ENCODE results near the gene ADCY9. TPM values are rescaled to one million over a fixed set of nuclear protein-coding genes. Genes with fewer than 3 reads are reported as not detected.

The ADCY9 gene
- total RNA-seq, 4 donors from 2014 or later: 19.0 to 32.7 (median 29.6) TPM

DNA sequence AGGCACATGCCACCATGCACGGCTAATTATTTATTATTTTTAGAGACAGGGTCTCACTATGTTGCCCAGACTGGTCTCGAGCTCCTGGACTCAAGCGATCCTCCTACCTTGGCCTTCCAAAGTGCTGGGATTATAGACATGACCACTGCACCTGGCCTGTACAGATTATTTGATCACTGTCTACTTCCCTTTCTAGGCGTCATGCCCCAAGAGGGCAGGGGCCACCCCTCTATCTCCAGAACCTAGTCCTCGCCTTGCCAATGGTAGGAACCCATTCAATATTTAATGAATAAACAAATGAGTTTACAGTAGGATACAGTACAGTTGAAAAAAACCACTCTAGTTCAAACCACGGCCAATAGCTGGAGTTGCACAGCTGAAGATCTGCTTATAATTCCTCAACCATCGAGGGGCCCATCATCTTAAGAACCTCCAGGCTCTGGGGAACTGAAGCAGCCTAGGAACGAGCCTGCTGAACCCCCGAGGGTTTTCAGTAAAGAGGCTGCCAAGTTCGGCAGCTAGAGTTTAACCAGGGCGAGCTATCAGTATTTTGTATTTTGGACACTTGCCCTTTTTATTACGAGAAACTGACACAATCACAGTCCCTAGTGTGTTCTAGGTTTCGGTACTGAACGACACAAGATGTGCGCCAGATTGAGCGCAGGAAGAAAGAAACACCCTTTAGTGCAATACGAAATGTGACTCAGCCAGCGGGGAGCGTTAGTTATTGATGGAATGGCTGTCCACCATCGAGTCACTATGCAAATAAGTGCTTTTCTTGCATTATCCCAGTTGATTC, 14.6 kb downstream of the ADCY9 start:
- TF ChIP-seq, protein P1, sequence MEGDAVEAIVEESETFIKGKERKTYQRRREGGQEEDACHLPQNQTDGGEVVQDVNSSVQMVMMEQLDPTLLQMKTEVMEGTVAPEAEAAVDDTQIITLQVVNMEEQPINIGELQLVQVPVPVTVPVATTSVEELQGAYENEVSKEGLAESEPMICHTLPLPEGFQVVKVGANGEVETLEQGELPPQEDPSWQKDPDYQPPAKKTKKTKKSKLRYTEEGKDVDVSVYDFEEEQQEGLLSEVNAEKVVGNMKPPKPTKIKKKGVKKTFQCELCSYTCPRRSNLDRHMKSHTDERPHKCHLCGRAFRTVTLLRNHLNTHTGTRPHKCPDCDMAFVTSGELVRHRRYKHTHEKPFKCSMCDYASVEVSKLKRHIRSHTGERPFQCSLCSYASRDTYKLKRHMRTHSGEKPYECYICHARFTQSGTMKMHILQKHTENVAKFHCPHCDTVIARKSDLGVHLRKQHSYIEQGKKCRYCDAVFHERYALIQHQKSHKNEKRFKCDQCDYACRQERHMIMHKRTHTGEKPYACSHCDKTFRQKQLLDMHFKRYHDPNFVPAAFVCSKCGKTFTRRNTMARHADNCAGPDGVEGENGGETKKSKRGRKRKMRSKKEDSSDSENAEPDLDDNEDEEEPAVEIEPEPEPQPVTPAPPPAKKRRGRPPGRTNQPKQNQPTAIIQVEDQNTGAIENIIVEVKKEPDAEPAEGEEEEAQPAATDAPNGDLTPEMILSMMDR (IDR thresholded peaks at IDR 0.05): no peak
- TF ChIP-seq EP300 (IDR thresholded peaks at IDR 0.05): peak in 1 of 2 donors; percentile 68
- TF ChIP-seq POLR2A (IDR thresholded peaks at IDR 0.05): no peak
- WGBS, 2 donors: 75 to 77% methylated on average over 20 of the region's 20 CpGs
- Histone ChIP-seq H3K27me3 (no peaks in the 10 kb centered on the region), H3K4me1 (peaks cover 0 to 32% (median 3%) of the 10 kb centered on the region in 4 donors), H3K36me3 (peaks cover 0 to 35% (median 0%) of the 10 kb centered on the region in 3 donors), H3K4me3 (no peak overlapping the region), H3K27ac (peak overlapping the region in 2 of 4 donors; percentile 13 to 43), H3K9me3 (no peaks in the 10 kb centered on the region)
- peak; percentile 39 to 61 for DNase-seq (ENCODE audit: low spot score in 2 of 2)

DNA sequence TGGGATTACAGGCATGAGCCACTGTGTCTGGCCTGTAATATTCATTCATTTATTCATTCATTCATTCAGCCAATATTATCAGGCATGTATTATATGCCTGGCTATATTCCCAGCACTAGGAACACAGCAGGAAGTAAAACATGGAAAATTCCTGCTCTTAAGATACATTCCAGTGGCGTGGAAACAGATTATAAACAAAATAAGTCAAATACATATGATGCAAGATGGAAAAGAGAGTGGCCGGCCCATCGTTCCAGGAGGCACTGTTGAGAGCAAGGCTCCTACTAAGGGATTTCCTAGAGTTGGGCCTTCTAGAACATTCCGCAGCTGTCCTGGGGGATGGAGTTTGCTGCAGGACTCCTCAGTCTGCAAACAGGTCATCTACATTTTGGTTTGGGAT, 17.7 kb downstream of the ADCY9 start:
- TF ChIP-seq EP300 (IDR thresholded peaks at IDR 0.05): no peak
- TF ChIP-seq, protein P1 (IDR thresholded peaks at IDR 0.05): no peak
- Histone ChIP-seq H3K27ac (no peak overlapping the region), H3K27me3 (no peaks in the 10 kb centered on the region), H3K36me3 (peaks cover 0 to 11% (median 0%) of the 10 kb centered on the region in 3 donors), H3K9me3 (no peaks in the 10 kb centered on the region), H3K4me1 (peaks cover 0 to 44% (median 8%) of the 10 kb centered on the region in 4 donors), H3K4me3 (no peak overlapping the region)
- 83 to 90% methylated on average over 4 of the region's 4 CpGs for WGBS, 2 donors
- no peak for DNase-seq (ENCODE audit: low spot score in 2 of 2)

DNA sequence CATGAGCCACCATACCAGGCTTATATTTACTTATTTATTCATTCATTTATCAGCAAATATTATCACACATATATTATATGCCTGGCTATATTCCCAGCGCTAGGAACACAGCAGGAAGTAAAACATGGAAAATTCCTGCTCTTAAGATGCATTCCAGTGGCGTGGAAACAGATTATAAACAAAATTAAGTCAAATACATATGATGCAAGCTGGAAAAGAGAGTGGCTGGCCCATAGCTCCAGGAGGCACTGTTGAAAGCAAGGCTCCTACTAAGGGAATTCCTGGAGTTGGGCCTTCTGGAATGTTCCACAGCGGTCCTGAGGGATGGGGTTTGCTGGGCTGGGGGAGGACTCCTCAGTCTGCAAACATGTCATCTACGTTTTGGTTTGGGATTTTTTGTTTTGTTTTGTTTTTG, 18.4 kb downstream of the ADCY9 start:
- Histone ChIP-seq H3K27me3 (no peaks in the 10 kb centered on the region), H3K4me3 (no peak overlapping the region), H3K36me3 (peaks cover 0 to 4% (median 0%) of the 10 kb centered on the region in 3 donors), H3K27ac (no peak overlapping the region), H3K4me1 (peaks cover 0 to 51% (median 9%) of the 10 kb centered on the region in 4 donors), H3K9me3 (no peaks in the 10 kb centered on the region)
- 68 to 69% methylated on average over 4 of the region's 4 CpGs for WGBS, 2 donors
- TF ChIP-seq POLR2A (IDR thresholded peaks at IDR 0.05): no peak
- TF ChIP-seq, protein P1 (IDR thresholded peaks at IDR 0.05): no peak
- no peak for TF ChIP-seq EP300 (IDR thresholded peaks at IDR 0.05)
- DNase-seq (ENCODE audit: low spot score in 2 of 2): no peak

DNA sequence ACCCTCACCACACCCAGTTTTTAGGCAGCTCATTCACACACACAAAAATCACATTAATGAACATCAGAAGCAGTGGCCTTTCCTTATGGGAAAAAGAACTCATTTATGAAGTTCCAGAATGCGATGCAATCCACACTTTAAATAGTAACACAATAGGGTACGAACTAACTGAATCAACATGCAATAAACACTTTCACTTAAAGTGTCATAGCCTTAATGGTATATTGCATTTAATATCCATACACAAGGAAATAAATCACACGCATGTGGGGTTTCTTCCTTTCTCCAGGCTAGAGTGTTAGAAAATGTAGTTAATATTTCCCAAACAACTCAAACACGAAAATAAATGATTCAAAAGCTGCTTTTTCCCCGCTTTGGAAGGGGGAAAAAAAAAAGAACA, 19.7 kb downstream of the ADCY9 start:
- Histone ChIP-seq H3K27me3 (no peaks in the 10 kb centered on the region), H3K4me3 (no peak overlapping the region), H3K4me1 (peaks cover 0 to 58% (median 12%) of the 10 kb centered on the region in 4 donors), H3K27ac (no peak overlapping the region), H3K9me3 (no peaks in the 10 kb centered on the region), H3K36me3 (no peaks in the 10 kb centered on the region)
- DNase-seq (ENCODE audit: low spot score in 2 of 2): no peak
- TF ChIP-seq EP300 (IDR thresholded peaks at IDR 0.05): no peak
- TF ChIP-seq, protein P1 (IDR thresholded peaks at IDR 0.05): no peak
- no peak for TF ChIP-seq POLR2A (IDR thresholded peaks at IDR 0.05)
- 28 to 40% methylated on average over 5 of the region's 5 CpGs for WGBS, 2 donors

DNA sequence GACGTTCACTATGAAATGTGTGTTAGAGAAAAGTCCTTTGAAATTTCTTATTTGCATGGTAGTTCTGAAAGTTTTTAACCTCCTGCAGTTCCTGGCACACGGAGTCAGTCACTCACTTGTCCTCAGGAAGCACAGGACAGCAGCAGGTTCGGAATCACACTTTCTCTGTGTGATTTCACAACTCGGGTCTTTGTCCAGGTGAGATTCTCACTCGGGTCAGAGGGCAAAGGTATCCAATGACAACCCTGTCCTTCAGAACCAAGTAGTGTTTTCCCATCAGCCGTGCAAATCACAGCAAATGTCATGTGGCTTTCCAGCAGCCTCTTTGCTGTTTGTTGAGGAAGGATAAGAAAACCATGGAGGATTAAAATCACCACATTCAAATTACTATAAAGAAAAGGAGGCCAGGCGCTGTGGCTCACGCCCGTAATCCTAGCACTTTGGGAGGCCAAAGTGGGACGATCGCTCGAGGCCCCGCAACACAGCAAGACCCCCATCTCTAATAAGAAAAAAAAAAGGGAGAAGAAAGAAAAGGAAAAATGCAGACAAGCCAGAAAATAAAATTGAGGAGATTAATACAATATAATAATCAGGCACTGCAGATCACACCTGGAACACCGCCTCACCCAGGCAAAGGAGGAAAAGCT, 22.0 kb downstream of the ADCY9 start:
- H3K36me3 ChIP-seq: no peaks in the 10 kb centered on the region
- WGBS, 2 donors: 81 to 83% methylated on average over 14 of the region's 14 CpGs
- no peaks in the 10 kb centered on the region for H3K27me3 ChIP-seq
- no peak overlapping the region for H3K4me3 ChIP-seq
- peaks cover 0 to 78% (median 15%) of the 10 kb centered on the region in 4 donors for H3K4me1 ChIP-seq
- DNase-seq (ENCODE audit: low spot score in 2 of 2): no peak
- no peak overlapping the region for H3K27ac ChIP-seq
- H3K9me3 ChIP-seq: no peaks in the 10 kb centered on the region
- TF ChIP-seq POLR2A (IDR thresholded peaks at IDR 0.05) (no peak), EP300 (IDR thresholded peaks at IDR 0.05) (no peak)
- TF ChIP-seq, protein P1 (IDR thresholded peaks at IDR 0.05): no peak

Data from tibial nerve (tissue), 4 donors.